HepG2 (cell line): ENCODE data around the gene POLL. TPM values are rescaled to one million over a fixed set of nuclear protein-coding genes. Genes with fewer than 3 reads are reported as not detected.

Source experiments
- ATAC-seq: fragments of 200-7000 bp; cut with Tn5 transposase; 3 replicates; pipeline ENCODE4 v1.9.1; 2020; ENCODE audit warnings: mild to moderate bottlenecking, moderate library complexity
- BruUV-seq: library from RNA; stranded (reverse); fragments of 400-500 nt; replicated peaks from 2 replicates; lab custom pipeline; 2021; lab: Mats Ljungman, UMichigan
- CTCF ChIA-PET: fragments of 300-600 bp; formaldehyde crosslinking; extraction: SDS; loops from one replicate; lab custom pipeline; 2021; ENCODE audit warnings: low total read pairs, inconsistent platforms, low intra/inter-chr PET ratio; lab: Yijun Ruan, JAX
- POLR2A ChIA-PET: fragments of 350-600 bp; sonication (Branson Sonifier 250); formaldehyde crosslinking; loops from one replicate; lab custom pipeline; 2020; ENCODE audit warnings: antibody characterized with exemption, inconsistent platforms; lab: Yijun Ruan, JAX
- DNase-seq: peaks from one replicate; pipeline ENCODE4 v3.0.0-alpha.2; 2015; ENCODE audit warnings: low spot score
- FAIRE-seq: peaks from 3 replicates; lab custom pipeline; 2011; peaks lifted over from hg19 to GRCh38; lab: Jason Lieb, UNC
- H2AFZ ChIP-seq: one replicate; pipeline ENCODE4 v1.6.1; 2011; ENCODE audit warnings: low read length, inconsistent platforms
- H3K27ac ChIP-seq: fragments of 300-600 bp; 3 replicates; pipeline ENCODE4 v1.8.0; 2011; ENCODE audit warnings: mixed run types, mild to moderate bottlenecking, mixed read lengths, low read length, inconsistent platforms; ENCODE audit not compliant: insufficient read depth; ENCODE audit errors: extremely low read length
- H3K27me3 ChIP-seq, 2 experiments: fragments of 200-600 bp in 1 of 2; 2 replicates in 1 of 2; 3 replicates in 1 of 2; pipeline versions ENCODE4 v1.6.0 to v1.8.0; 2011; ENCODE audit warnings: low read length in 2 of 2, mild to moderate bottlenecking in 2 of 2, moderate library complexity in 2 of 2, inconsistent platforms in 1 of 2; ENCODE audit not compliant: insufficient read depth in 2 of 2, control insufficient read depth in 1 of 2
- H3K36me3 ChIP-seq, 2 experiments: fragments of 200-600 bp in 1 of 2; replicated peaks in 1 of 2; 2 replicates in 1 of 2; 3 replicates in 1 of 2; pipeline versions ENCODE4 v1.5.1 to v1.8.0; 2011; ENCODE audit warnings: low read length in 2 of 2, inconsistent platforms in 1 of 2; ENCODE audit not compliant: insufficient read depth in 2 of 2, control insufficient read depth in 1 of 2
- H3K4me1 ChIP-seq: 2 replicates; pipeline ENCODE4 v1.5.1; 2012; ENCODE audit warnings: low read length, inconsistent platforms; ENCODE audit not compliant: insufficient read depth
- H3K4me2 ChIP-seq: 2 replicates; pipeline ENCODE4 v1.6.0; 2011; ENCODE audit warnings: low read depth, low read length, inconsistent platforms
- H3K4me3 ChIP-seq, 3 experiments: fragments of 200-600 bp in 1 of 3; sonication (generic), shearing (Covaris generic) in 1 of 3; replicated peaks in 1 of 3; 2 replicates each; pipeline ENCODE4 v1.5.1; 2011 to 2016; ENCODE audit warnings: low read length in 3 of 3, inconsistent platforms in 2 of 3, low read depth in 2 of 3, mild to moderate bottlenecking in 2 of 3, control low read depth in 1 of 3, mixed read lengths in 1 of 3; ENCODE audit not compliant: insufficient read depth in 1 of 3
- H3K79me2 ChIP-seq: one replicate; pipeline ENCODE4 v1.6.1; 2011; ENCODE audit warnings: low read length, inconsistent platforms; ENCODE audit not compliant: insufficient read depth
- H3K9ac ChIP-seq: 2 replicates; pipeline ENCODE4 v1.6.0; 2011; ENCODE audit warnings: mild to moderate bottlenecking, low read depth, low read length, inconsistent platforms; ENCODE audit not compliant: insufficient read depth
- H3K9me3 ChIP-seq: 2 replicates; pipeline ENCODE4 v1.5.1; 2012; ENCODE audit warnings: mild to moderate bottlenecking, low read length
- H4K20me1 ChIP-seq: 2 replicates; pipeline ENCODE4 v1.6.0; 2011; ENCODE audit warnings: inconsistent platforms, mild to moderate bottlenecking, low read length, moderate library complexity; ENCODE audit not compliant: insufficient read depth
- ADNP ChIP-seq: sonication (generic); formaldehyde crosslinking; IDR thresholded peaks from 2 replicates; pipeline ENCODE4 v1.4.0; 2020; ENCODE audit warnings: missing genetic modification reagents
- ATF2 ChIP-seq: sonication (generic); formaldehyde crosslinking; IDR thresholded peaks from 2 replicates; pipeline ENCODE4 v1.4.0; 2020; ENCODE audit warnings: missing genetic modification reagents
- ATF7 ChIP-seq, 2 experiments: fragments of 450-650 bp in 1 of 2; sonication (generic) in 1 of 2; formaldehyde crosslinking in 1 of 2; IDR thresholded peaks; 2 replicates each; pipeline versions ENCODE4 v1.4.0 to v1.6.1; 2016 to 2020; ENCODE audit warnings: antibody characterized with exemption in 1 of 2, mild to moderate bottlenecking in 1 of 2, missing genetic modification reagents in 1 of 2
- CEBPB ChIP-seq: IDR thresholded peaks from 2 replicates; pipeline ENCODE4 v1.6.1; 2011; ENCODE audit warnings: low read depth, low read length, improper control_type of control experiment, borderline replicate concordance
- CENPT ChIP-seq: sonication (generic); formaldehyde crosslinking; IDR thresholded peaks from 2 replicates; pipeline ENCODE4 v1.8.0; 2022; ENCODE audit warnings: low read depth, mild to moderate bottlenecking, moderate library complexity, missing genetic modification reagents
- KMT2B ChIP-seq: IDR thresholded peaks from 2 replicates; pipeline ENCODE4 v1.6.1; 2016; ENCODE audit warnings: missing genetic modification reagents, missing compliant biosample characterization
- MED1 ChIP-seq: sonication (generic); formaldehyde crosslinking; IDR thresholded peaks from 2 replicates; pipeline ENCODE4 v1.4.0; 2020; ENCODE audit warnings: missing genetic modification reagents
- PRDM15 ChIP-seq: sonication (generic); formaldehyde crosslinking; IDR thresholded peaks from 2 replicates; pipeline ENCODE4 v1.4.0; 2020; ENCODE audit warnings: missing genetic modification reagents
- ZHX1 ChIP-seq: sonication (generic); formaldehyde crosslinking; IDR thresholded peaks from 2 replicates; pipeline ENCODE4 v1.8.1; 2022; ENCODE audit warnings: low read depth, mild to moderate bottlenecking, missing genetic modification reagents
- ZNF503 ChIP-seq: sonication (generic); formaldehyde crosslinking; IDR thresholded peaks from 2 replicates; pipeline ENCODE4 v1.4.0; 2020; ENCODE audit warnings: missing genetic modification reagents
- ZNF562 ChIP-seq: sonication (generic); formaldehyde crosslinking; IDR thresholded peaks from 2 replicates; pipeline ENCODE4 v1.8.0; 2022; ENCODE audit warnings: missing genetic modification reagents, borderline replicate concordance
- ZNF747 ChIP-seq: sonication (generic); formaldehyde crosslinking; IDR thresholded peaks from 2 replicates; pipeline ENCODE4 v1.8.1; 2023; ENCODE audit warnings: missing genetic modification reagents, mild to moderate bottlenecking, borderline replicate concordance
- ZNF772 ChIP-seq: sonication (generic); formaldehyde crosslinking; IDR thresholded peaks from 2 replicates; pipeline ENCODE4 v1.5.0; 2020; ENCODE audit warnings: mild to moderate bottlenecking, missing genetic modification reagents
- ZSCAN30 ChIP-seq: sonication (generic); formaldehyde crosslinking; IDR thresholded peaks from 2 replicates; pipeline ENCODE4 v1.5.0; 2020; ENCODE audit warnings: mild to moderate bottlenecking, missing genetic modification reagents
- WGBS: methylation state at CpG from one replicate; pipeline ENCODE4 v1.1.6; 2017; ENCODE audit warnings: low lambda C conversion rate; 5-methylcytosine and 5-hydroxymethylcytosine counted together
- in situ Hi-C: cut with HindIII; loops from 2 replicates; pipeline ENCODE4 v1.10.0; 2017; ENCODE audit warnings: low pct_unique_long_range_greater_than_20kb; ENCODE audit not compliant: extremely low pct_ligation_motif_present
- intact Hi-C: fragments of 100-400 bp; cut with micrococcal nuclease; formaldehyde crosslinking; loops from one replicate; pipeline ENCODE4 v1.10.0; 2022; ENCODE audit not compliant: unreplicated experiment
- polyA plus RNA-seq, 8 experiments: library from polyadenylated mRNA; depleted of rRNA in 3 of 8; stranded (reverse) in 7 of 8; unstranded in 1 of 8; fragments of >200 nt; fragmentation: Illumina TruSeq in 4 of 8; extraction: Trizol in 4 of 8; gene quantifications; 2 replicates each; pipeline versions ENCODE4 v1.2.1 to v1.2.3, GENCODE V29; 2011 to 2016; ENCODE audit warnings: low read depth in 4 of 8, missing spikeins in 1 of 8, mixed read lengths in 1 of 8; ENCODE audit not compliant: insufficient read depth in 1 of 8
- total RNA-seq, 5 experiments: library from RNA; depleted of rRNA; stranded (reverse); fragments of >200 nt; fragmentation: Illumina TruSeq; extraction: Trizol; gene quantifications; 2 replicates each; pipeline ENCODE4 v1.2.3, GENCODE V29; 2016; ENCODE audit warnings: low read depth in 1 of 5

Gene POLL
- total and polyA plus RNA-seq, 2 of the 13 experiments (the other 11 are each of a cell fraction or from before 2014, with no cell fraction given): 13.8 to 19.1 TPM

- Histone ChIP-seq H3K4me2 (no peak overlapping the region), H3K27me3 (no peaks in the 10 kb centered on the region), H3K79me2 (no peaks in the 10 kb centered on the region), H3K4me1 (peaks cover 9% of the 10 kb centered on the region; the same call in 1 of the 2 replicates), H3K27ac (no peak overlapping the region), H2AFZ (no peak overlapping the region), H4K20me1 (no peaks in the 10 kb centered on the region), H3K36me3 (peaks cover 16 to 37% of the 10 kb centered on the region in 2 experiments), H3K9me3 (no peaks in the 10 kb centered on the region), H3K4me3 (no peak overlapping the region), H3K9ac (no peak overlapping the region)
- ATAC-seq: no peak
- DNase-seq: no peak
- FAIRE-seq: no peak
- WGBS: 97% methylated on average over 16 of the region's 16 CpGs
- BruUV-seq: no TSS peak
- in situ Hi-C loops: no loop called here
- TF ChIP-seq ZNF503 (CRISPR knock-in tag) (no peak), ZNF747 (CRISPR knock-in tag) (no peak), ZNF772 (CRISPR knock-in tag) (no peak), ATF7 (IDR thresholded peaks at IDR 0.05) (no peak), ATF7 (CRISPR knock-in tag; IDR thresholded peaks at IDR 0.05) (no peak), ATF2 (CRISPR knock-in tag) (no peak), KMT2B (CRISPR knock-in tag) (no peak), CENPT (CRISPR knock-in tag) (no peak), ZSCAN30 (CRISPR knock-in tag) (no peak), ZHX1 (CRISPR knock-in tag) (no peak), MED1 (no peak), PRDM15 (CRISPR knock-in tag) (no peak), CEBPB (no peak), ADNP (CRISPR knock-in tag) (no peak), ZNF562 (CRISPR knock-in tag) (no peak)
- ChIA-PET CTCF (no interaction called here), POLR2A (no interaction called here)
- intact Hi-C loops: no loop called here
Measured at GRCh38 chr10:101611096-101611905, 23.2 kb upstream of the POLL start.
